ENCODE data around the gene KCNAB2. TPM values are rescaled to one million over a fixed set of nuclear protein-coding genes. Genes with fewer than 3 reads are reported as not detected.

Gene KCNAB2
- total RNA-seq, 1 experiment from 2014 or later: 10.3 TPM

DNA sequence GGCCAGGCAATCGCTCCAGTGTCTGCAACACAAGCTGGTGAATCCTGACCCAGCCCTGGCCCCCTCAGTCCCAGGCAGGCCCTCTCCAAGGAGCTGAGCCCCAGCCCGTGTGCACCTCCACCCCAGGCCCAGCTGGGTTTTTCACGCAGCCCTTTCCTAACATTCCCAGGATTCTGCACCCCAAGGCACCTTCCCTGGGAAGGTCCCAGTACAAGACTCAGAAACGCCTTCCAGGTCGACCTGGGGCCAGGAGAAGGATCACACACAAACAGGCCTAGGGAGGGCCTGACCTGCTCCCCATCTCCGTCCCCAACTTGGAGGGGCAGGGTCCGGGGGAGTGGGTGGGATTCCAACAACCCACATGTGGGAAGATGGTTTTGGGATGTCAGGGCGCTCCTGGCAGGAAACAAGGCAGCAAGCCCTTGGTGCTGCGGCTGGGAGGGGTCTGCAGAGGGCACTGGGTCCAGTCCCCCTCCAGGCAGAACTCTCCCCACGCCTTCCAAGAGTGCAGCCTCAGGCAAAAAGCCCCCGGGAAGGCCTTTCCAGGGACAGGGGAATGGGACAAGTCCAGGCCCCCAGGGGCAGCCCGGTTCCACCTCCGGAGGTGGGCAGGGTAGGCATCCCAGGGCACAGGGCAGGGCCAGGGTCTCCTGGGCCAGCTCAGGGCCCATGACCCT, 58.3 kb downstream of the KCNAB2 start:
- peaks cover 11% of the 10 kb centered on the region; the same call in 1 of the 2 replicates for H3K9me3 Mint-ChIP-seq
- H3K27me3 Mint-ChIP-seq (ENCODE audit: low read depth): no peaks in the 10 kb centered on the region
- ATAC-seq (no peak), DNase-seq (ENCODE audit: low spot score) (no peak)
- TF ChIP-seq IRF2 (CRISPR knock-in tag; IDR thresholded peaks at IDR 0.05; ENCODE audit: borderline replicate concordance, low read depth) (no peak), GRHL2 (CRISPR knock-in tag; IDR thresholded peaks at IDR 0.05; ENCODE audit: insufficient replicate concordance, severe bottlenecking) (no peak), TEAD1 (CRISPR knock-in tag; IDR thresholded peaks at IDR 0.05) (no peak), FOXP1 (CRISPR knock-in tag; IDR thresholded peaks at IDR 0.05; ENCODE audit: borderline replicate concordance) (no peak), JUN (CRISPR knock-in tag; IDR thresholded peaks at IDR 0.05) (no peak), ETV6 (CRISPR knock-in tag; IDR thresholded peaks at IDR 0.05) (no peak), NR2C2 (CRISPR knock-in tag; IDR thresholded peaks at IDR 0.05) (no peak)
- TF ChIP-seq, protein P1, sequence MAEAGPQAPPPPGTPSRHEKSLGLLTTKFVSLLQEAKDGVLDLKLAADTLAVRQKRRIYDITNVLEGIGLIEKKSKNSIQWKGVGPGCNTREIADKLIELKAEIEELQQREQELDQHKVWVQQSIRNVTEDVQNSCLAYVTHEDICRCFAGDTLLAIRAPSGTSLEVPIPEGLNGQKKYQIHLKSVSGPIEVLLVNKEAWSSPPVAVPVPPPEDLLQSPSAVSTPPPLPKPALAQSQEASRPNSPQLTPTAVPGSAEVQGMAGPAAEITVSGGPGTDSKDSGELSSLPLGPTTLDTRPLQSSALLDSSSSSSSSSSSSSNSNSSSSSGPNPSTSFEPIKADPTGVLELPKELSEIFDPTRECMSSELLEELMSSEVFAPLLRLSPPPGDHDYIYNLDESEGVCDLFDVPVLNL (CRISPR knock-in tag; IDR thresholded peaks at IDR 0.05; ENCODE audit: borderline replicate concordance, low read depth): no peak
- TF ChIP-seq, protein P2, sequence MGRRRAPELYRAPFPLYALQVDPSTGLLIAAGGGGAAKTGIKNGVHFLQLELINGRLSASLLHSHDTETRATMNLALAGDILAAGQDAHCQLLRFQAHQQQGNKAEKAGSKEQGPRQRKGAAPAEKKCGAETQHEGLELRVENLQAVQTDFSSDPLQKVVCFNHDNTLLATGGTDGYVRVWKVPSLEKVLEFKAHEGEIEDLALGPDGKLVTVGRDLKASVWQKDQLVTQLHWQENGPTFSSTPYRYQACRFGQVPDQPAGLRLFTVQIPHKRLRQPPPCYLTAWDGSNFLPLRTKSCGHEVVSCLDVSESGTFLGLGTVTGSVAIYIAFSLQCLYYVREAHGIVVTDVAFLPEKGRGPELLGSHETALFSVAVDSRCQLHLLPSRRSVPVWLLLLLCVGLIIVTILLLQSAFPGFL (CRISPR knock-in tag; IDR thresholded peaks at IDR 0.05; ENCODE audit: borderline replicate concordance): no peak
- TF ChIP-seq, protein P3, sequence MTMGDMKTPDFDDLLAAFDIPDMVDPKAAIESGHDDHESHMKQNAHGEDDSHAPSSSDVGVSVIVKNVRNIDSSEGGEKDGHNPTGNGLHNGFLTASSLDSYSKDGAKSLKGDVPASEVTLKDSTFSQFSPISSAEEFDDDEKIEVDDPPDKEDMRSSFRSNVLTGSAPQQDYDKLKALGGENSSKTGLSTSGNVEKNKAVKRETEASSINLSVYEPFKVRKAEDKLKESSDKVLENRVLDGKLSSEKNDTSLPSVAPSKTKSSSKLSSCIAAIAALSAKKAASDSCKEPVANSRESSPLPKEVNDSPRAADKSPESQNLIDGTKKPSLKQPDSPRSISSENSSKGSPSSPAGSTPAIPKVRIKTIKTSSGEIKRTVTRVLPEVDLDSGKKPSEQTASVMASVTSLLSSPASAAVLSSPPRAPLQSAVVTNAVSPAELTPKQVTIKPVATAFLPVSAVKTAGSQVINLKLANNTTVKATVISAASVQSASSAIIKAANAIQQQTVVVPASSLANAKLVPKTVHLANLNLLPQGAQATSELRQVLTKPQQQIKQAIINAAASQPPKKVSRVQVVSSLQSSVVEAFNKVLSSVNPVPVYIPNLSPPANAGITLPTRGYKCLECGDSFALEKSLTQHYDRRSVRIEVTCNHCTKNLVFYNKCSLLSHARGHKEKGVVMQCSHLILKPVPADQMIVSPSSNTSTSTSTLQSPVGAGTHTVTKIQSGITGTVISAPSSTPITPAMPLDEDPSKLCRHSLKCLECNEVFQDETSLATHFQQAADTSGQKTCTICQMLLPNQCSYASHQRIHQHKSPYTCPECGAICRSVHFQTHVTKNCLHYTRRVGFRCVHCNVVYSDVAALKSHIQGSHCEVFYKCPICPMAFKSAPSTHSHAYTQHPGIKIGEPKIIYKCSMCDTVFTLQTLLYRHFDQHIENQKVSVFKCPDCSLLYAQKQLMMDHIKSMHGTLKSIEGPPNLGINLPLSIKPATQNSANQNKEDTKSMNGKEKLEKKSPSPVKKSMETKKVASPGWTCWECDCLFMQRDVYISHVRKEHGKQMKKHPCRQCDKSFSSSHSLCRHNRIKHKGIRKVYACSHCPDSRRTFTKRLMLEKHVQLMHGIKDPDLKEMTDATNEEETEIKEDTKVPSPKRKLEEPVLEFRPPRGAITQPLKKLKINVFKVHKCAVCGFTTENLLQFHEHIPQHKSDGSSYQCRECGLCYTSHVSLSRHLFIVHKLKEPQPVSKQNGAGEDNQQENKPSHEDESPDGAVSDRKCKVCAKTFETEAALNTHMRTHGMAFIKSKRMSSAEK (CRISPR knock-in tag; IDR thresholded peaks at IDR 0.05; ENCODE audit: borderline replicate concordance): no peak
- TF ChIP-seq, protein P4, sequence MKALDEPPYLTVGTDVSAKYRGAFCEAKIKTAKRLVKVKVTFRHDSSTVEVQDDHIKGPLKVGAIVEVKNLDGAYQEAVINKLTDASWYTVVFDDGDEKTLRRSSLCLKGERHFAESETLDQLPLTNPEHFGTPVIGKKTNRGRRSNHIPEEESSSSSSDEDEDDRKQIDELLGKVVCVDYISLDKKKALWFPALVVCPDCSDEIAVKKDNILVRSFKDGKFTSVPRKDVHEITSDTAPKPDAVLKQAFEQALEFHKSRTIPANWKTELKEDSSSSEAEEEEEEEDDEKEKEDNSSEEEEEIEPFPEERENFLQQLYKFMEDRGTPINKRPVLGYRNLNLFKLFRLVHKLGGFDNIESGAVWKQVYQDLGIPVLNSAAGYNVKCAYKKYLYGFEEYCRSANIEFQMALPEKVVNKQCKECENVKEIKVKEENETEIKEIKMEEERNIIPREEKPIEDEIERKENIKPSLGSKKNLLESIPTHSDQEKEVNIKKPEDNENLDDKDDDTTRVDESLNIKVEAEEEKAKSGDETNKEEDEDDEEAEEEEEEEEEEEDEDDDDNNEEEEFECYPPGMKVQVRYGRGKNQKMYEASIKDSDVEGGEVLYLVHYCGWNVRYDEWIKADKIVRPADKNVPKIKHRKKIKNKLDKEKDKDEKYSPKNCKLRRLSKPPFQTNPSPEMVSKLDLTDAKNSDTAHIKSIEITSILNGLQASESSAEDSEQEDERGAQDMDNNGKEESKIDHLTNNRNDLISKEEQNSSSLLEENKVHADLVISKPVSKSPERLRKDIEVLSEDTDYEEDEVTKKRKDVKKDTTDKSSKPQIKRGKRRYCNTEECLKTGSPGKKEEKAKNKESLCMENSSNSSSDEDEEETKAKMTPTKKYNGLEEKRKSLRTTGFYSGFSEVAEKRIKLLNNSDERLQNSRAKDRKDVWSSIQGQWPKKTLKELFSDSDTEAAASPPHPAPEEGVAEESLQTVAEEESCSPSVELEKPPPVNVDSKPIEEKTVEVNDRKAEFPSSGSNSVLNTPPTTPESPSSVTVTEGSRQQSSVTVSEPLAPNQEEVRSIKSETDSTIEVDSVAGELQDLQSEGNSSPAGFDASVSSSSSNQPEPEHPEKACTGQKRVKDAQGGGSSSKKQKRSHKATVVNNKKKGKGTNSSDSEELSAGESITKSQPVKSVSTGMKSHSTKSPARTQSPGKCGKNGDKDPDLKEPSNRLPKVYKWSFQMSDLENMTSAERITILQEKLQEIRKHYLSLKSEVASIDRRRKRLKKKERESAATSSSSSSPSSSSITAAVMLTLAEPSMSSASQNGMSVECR (CRISPR knock-in tag; IDR thresholded peaks at IDR 0.05; ENCODE audit: borderline replicate concordance): no peak
- TF ChIP-seq, protein P5, sequence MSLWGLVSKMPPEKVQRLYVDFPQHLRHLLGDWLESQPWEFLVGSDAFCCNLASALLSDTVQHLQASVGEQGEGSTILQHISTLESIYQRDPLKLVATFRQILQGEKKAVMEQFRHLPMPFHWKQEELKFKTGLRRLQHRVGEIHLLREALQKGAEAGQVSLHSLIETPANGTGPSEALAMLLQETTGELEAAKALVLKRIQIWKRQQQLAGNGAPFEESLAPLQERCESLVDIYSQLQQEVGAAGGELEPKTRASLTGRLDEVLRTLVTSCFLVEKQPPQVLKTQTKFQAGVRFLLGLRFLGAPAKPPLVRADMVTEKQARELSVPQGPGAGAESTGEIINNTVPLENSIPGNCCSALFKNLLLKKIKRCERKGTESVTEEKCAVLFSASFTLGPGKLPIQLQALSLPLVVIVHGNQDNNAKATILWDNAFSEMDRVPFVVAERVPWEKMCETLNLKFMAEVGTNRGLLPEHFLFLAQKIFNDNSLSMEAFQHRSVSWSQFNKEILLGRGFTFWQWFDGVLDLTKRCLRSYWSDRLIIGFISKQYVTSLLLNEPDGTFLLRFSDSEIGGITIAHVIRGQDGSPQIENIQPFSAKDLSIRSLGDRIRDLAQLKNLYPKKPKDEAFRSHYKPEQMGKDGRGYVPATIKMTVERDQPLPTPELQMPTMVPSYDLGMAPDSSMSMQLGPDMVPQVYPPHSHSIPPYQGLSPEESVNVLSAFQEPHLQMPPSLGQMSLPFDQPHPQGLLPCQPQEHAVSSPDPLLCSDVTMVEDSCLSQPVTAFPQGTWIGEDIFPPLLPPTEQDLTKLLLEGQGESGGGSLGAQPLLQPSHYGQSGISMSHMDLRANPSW (CRISPR knock-in tag; conservative IDR thresholded peaks at IDR 0.05; ENCODE audit: low read depth): no peak
- CTCF ChIA-PET: interaction anchor here (0.7 to 1.0 kb wide), 2 partner anchors 8 to 22 kb away, joined by 3 read pairs; no protein-coding TSS in a partner anchor
- H3K4me1 Mint-ChIP-seq: no peaks in the 10 kb centered on the region
- H3K36me3 Mint-ChIP-seq: no peaks in the 10 kb centered on the region
- POLR2A ChIA-PET: no interaction called here
- no peak overlapping the region for H3K27ac Mint-ChIP-seq
- H3K4me3 Mint-ChIP-seq: no peak overlapping the region

Measured in WTC11 (cell line).